ENCODE results near the gene CHD5. TPM values are rescaled to one million over a fixed set of nuclear protein-coding genes. Genes with fewer than 3 reads are reported as not detected.

CHD5 gene
- total RNA-seq, 2 donors from 2014 or later, result 0.12 to 0.39 TPM

GRCh38 chr1:6126028-6126427, 54.1 kb downstream of the CHD5 start:
- DNase-seq, result no peak
- no peak for ATAC-seq
- intact Hi-C loops (cut with DNase I), result no loop called here

GRCh38 chr1:6125366-6125765, 54.8 kb downstream of the CHD5 start:
- intact Hi-C loops (cut with DNase I), result no loop called here
- no peak for DNase-seq

GRCh38 chr1:6124746-6125365, 55.3 kb downstream of the CHD5 start:
- DNase-seq (no peak), ATAC-seq (no peak)
- intact Hi-C loops (cut with DNase I), result no loop called here

More at GRCh38 chr1:6125366-6125765, 54.8 kb downstream of the CHD5 start:
- ATAC-seq, result no peak

GRCh38 chr1:6124341-6124740, 55.8 kb downstream of the CHD5 start:
- intact Hi-C loops (cut with DNase I), result no loop called here
- ATAC-seq, result no peak
- no peak for DNase-seq

GRCh38 chr1:6123816-6124215, 56.3 kb downstream of the CHD5 start:
- intact Hi-C loops (cut with DNase I), result no loop called here
- ATAC-seq (no peak), DNase-seq (no peak)

GRCh38 chr1:6123083-6123482, 57.0 kb downstream of the CHD5 start:
- intact Hi-C loops (cut with DNase I), result no loop called here
- ATAC-seq, result no peak
- no peak for DNase-seq

- no peak for DNase-seq
- intact Hi-C loops (cut with DNase I), result no loop called here
- ATAC-seq, result no peak
These were observed 58.3 kb downstream of the CHD5 start for GRCh38 chr1:6121651-6122370.

- intact Hi-C loops (cut with DNase I), result no loop called here
- no peak for DNase-seq
- ATAC-seq, result no peak
These were observed 59.1 kb downstream of the CHD5 start for GRCh38 chr1:6121021-6121421.

- no peak for DNase-seq
- intact Hi-C loops (cut with DNase I), result no loop called here
- peak in 1 of 2 donors; percentile 42 for ATAC-seq
These were observed 61.7 kb downstream of the CHD5 start for GRCh38 chr1:6118415-6118814.

GRCh38 chr1:6117624-6118023, 62.5 kb downstream of the CHD5 start:
- ATAC-seq (no peak), DNase-seq (no peak)
- intact Hi-C loops (cut with DNase I), result no loop called here

- intact Hi-C loops (cut with DNase I), result no loop called here
- DNase-seq, result no peak
- no peak for ATAC-seq
These were observed 63.1 kb downstream of the CHD5 start for GRCh38 chr1:6117064-6117463.

- intact Hi-C loops (cut with DNase I), result no loop called here
- ATAC-seq, result no peak
- DNase-seq, result no peak
These were observed 64.0 kb downstream of the CHD5 start for GRCh38 chr1:6116137-6116536.

GRCh38 chr1:6113745-6114144, 66.4 kb downstream of the CHD5 start:
- peak; percentile 5 for DNase-seq
- ATAC-seq, result no peak
- intact Hi-C loops (cut with DNase I), result no loop called here

GRCh38 chr1:6113116-6113515, 67.0 kb downstream of the CHD5 start:
- DNase-seq (no peak), ATAC-seq (no peak)
- intact Hi-C loops (cut with DNase I), result no loop called here

GRCh38 chr1:6112690-6113005, 67.5 kb downstream of the CHD5 start:
- no peak for ATAC-seq
- no peak for DNase-seq
- intact Hi-C loops (cut with DNase I), result no loop called here

- no peak for ATAC-seq
- DNase-seq, result no peak
- intact Hi-C loops (cut with DNase I), result no loop called here
These were observed 68.0 kb downstream of the CHD5 start for GRCh38 chr1:6111991-6112689.

- DNase-seq (no peak), ATAC-seq (no peak)
- intact Hi-C loops (cut with DNase I), result no loop called here
These were observed 68.5 kb downstream of the CHD5 start for GRCh38 chr1:6111571-6111970.

- intact Hi-C loops (cut with DNase I), result no loop called here
- ATAC-seq (no peak), DNase-seq (no peak)
These were observed 69.8 kb downstream of the CHD5 start for GRCh38 chr1:6110326-6110725.

- ATAC-seq, result no peak
- intact Hi-C loops (cut with DNase I), result loop anchor here in 1 of 2 donors (10.0 kb wide), 1 partner anchor 135 kb away; the partner anchor contains the start of gene HES3
- DNase-seq, result no peak
These were observed 70.4 kb downstream of the CHD5 start for GRCh38 chr1:6109688-6110087.

GRCh38 chr1:6108937-6109614, 71.0 kb downstream of the CHD5 start:
- ATAC-seq (peak in 1 of 2 donors; percentile 43), DNase-seq (no peak)
- intact Hi-C loops (cut with DNase I), result loop anchor here in 1 of 2 donors (10.0 kb wide), 1 partner anchor 136 kb away; the partner anchor contains the start of gene HES3

Data from left cardiac atrium (tissue), 4 donors.